WERI-Rb-1 (cell line): Measurements from ENCODE around the gene GRIA1.

Source experiments
- DNase-seq: peaks from one replicate; pipeline ENCODE4 v3.0.0-alpha.2; 2020
- H3K27ac ChIP-seq: fragments of 250-450 bp; sonication (Bioruptor Pico); 2 replicates; pipeline ENCODE4 v1.5.1; 2020; ENCODE audit warnings: mild to moderate bottlenecking, moderate library complexity
- H3K27me3 ChIP-seq: fragments of 250-450 bp; sonication (Bioruptor Pico); 2 replicates; pipeline ENCODE4 v1.5.1; 2021; ENCODE audit warnings: mild to moderate bottlenecking, low read depth, moderate library complexity; ENCODE audit not compliant: insufficient read depth, severe bottlenecking
- H3K36me3 ChIP-seq: fragments of 250-450 bp; sonication (Bioruptor Pico); 2 replicates; pipeline ENCODE4 v1.5.1; 2020; ENCODE audit warnings: mild to moderate bottlenecking, moderate library complexity
- H3K4me3 ChIP-seq: 2 replicates; pipeline ENCODE4 v1.5.1; 2011; ENCODE audit warnings: low read depth, mild to moderate bottlenecking, control low read depth, low read length
- H3K9me3 ChIP-seq: fragments of 250-450 bp; sonication (Bioruptor Pico); 2 replicates; pipeline ENCODE4 v1.5.1; 2021; ENCODE audit warnings: mild to moderate bottlenecking, moderate library complexity; ENCODE audit not compliant: severe bottlenecking
- TF ChIP-seq, protein P1 (sequence below): IDR thresholded peaks from 2 replicates; pipeline ENCODE4 v1.5.1; 2011; ENCODE audit warnings: low read depth, mild to moderate bottlenecking, control low read depth, inconsistent platforms, low read length

The GRIA1 gene

DNA sequence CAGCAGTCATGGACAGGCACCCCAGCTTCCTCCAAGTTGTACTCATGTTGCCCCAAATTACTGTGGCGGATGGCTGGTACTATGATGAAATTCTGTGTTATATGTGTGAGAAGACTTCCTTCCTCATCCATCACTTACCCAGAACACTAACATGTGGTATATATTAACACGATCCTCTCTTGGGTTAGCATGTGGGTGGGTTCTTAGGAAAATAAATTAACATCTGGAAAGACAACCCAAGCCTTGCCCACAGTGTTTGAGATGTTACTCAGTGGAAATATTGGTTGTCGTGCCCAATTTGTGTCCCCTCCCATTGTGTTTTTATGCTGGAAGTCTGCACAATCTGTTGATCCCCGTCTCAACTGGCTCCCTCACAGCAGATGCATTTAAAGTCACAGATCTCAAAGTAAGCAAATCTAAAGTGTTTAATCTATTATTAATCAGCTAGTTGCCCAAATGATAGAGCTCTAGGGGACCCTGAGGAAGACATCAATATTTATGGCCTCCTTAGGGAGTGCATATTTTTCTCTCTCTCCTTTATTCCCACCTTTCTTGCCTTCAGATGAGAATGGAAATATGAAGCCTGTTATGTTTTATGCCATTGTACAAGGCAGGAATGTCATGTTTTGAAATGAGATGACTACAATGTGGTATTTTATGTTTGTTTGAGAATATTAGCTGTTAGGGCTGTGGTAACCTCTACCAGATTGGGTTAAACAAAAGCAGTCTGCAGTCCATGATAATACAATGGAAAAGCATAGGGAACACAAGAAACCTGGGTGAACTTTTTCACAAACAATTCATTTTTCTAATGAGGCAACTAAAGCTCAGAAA lies 93.9 kb downstream of the GRIA1 start:
- H3K27me3 ChIP-seq = no peaks in the 10 kb centered on the region
- H3K4me3 ChIP-seq = no peak overlapping the region
- H3K36me3 ChIP-seq = no peaks in the 10 kb centered on the region
- DNase-seq = no peak
- H3K9me3 ChIP-seq = no peaks in the 10 kb centered on the region
- TF ChIP-seq, protein P1, sequence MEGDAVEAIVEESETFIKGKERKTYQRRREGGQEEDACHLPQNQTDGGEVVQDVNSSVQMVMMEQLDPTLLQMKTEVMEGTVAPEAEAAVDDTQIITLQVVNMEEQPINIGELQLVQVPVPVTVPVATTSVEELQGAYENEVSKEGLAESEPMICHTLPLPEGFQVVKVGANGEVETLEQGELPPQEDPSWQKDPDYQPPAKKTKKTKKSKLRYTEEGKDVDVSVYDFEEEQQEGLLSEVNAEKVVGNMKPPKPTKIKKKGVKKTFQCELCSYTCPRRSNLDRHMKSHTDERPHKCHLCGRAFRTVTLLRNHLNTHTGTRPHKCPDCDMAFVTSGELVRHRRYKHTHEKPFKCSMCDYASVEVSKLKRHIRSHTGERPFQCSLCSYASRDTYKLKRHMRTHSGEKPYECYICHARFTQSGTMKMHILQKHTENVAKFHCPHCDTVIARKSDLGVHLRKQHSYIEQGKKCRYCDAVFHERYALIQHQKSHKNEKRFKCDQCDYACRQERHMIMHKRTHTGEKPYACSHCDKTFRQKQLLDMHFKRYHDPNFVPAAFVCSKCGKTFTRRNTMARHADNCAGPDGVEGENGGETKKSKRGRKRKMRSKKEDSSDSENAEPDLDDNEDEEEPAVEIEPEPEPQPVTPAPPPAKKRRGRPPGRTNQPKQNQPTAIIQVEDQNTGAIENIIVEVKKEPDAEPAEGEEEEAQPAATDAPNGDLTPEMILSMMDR = no peak
- H3K27ac ChIP-seq = no peak overlapping the region

DNA sequence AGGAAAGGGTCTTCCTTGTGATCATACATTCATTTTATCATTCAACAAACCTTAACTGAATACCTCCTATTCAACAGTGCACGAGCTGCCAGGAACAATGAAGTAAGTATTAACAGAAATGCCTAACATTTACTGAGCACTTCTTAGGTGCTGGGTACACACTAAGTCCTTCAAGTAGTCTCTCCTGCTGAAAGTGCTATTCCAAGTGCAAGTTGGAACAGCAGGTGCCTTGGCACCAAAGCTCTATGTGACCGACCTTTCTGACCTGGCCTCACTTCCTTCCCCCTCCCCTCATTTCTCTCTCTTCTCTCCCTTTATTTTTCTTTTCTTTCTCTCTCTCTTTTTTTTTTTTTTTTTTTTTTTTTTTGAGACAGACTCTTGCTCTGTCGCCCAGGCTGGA lies 94.5 kb downstream of the GRIA1 start:
- no peak overlapping the region for H3K4me3 ChIP-seq
- no peak overlapping the region for H3K27ac ChIP-seq
- H3K36me3 ChIP-seq = no peaks in the 10 kb centered on the region
- no peaks in the 10 kb centered on the region for H3K27me3 ChIP-seq
- TF ChIP-seq, protein P1 = no peak
- DNase-seq = no peak
- no peaks in the 10 kb centered on the region for H3K9me3 ChIP-seq

DNA sequence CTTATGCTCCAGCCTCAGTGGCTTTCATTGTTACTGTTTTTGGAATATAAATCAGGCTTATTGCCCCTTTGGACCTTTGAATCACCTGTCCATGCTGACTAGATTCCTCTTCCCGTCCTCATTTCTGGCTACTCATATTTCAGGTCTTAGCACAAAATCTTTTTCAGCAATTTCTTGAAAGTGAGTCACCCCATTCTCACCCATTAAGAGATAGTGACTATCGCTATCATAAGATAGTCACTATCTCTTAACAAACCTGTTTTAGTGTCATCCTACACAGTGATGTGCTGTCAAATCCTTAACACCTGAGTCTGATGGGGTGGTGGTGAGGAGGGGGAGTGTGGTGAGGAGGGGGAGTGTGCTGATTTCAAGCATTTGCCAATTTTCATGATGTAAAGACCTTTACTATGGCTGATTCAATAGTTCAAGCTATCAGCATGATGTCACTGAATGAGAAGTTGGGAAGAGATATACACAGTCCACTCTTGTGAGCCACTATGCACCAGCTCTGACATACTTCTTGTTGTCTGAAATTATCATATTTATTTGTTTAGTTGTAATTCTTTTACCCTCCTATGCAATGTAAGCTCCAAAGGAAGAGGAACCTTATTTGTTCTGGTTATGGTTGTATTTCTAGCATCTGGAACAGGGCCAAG lies 95.3 kb downstream of the GRIA1 start:
- TF ChIP-seq, protein P1 = no peak
- DNase-seq = no peak
- H3K27me3 ChIP-seq = no peaks in the 10 kb centered on the region
- no peaks in the 10 kb centered on the region for H3K9me3 ChIP-seq
- no peak overlapping the region for H3K27ac ChIP-seq
- no peaks in the 10 kb centered on the region for H3K36me3 ChIP-seq
- no peak overlapping the region for H3K4me3 ChIP-seq

DNA sequence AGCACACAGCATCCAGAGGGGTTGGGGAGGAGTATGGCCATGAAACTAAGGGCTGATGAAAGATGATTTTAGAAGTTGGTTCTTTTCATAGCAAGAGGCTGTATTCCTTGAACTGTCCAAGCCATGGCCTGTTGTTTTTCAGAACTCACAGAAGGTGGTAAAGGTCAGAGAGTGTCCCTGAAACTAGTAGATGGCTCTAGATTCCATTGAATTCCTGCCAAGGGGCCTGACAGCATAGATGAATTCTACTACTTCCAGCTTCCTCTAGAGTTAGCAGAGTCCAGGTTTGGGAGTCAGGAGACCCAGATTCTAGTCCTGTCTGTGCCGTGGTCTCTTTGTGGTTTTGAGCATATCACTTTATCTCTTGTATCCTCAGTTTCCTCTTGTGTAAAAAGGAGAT lies 101.6 kb downstream of the GRIA1 start:
- no peak overlapping the region for H3K27ac ChIP-seq
- H3K4me3 ChIP-seq = no peak overlapping the region
- TF ChIP-seq, protein P1 = no peak
- no peak for DNase-seq
- no peaks in the 10 kb centered on the region for H3K36me3 ChIP-seq
- no peaks in the 10 kb centered on the region for H3K27me3 ChIP-seq
- no peaks in the 10 kb centered on the region for H3K9me3 ChIP-seq

DNA sequence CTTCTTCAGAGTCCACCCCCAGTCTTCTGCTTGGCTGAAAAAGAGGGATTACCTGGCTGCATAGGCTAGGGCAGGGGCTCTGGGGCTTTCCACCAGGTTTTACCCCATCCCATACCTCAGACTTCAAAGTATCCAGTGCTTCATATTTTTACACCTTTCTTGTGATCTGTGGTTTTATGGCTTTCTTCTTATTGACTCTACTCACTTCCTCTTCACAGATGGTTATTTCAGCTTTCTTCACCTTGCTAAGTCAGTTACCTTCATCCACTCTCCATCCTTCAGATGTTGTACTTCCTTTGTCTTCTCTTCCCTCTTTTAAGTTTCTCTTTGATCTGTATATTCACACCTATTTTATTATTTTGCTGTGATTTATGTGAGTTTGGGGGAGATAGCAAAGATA lies 104.3 kb downstream of the GRIA1 start:
- DNase-seq = no peak
- Histone ChIP-seq H3K27ac (no peak overlapping the region), H3K4me3 (no peak overlapping the region), H3K36me3 (no peaks in the 10 kb centered on the region), H3K9me3 (no peaks in the 10 kb centered on the region), H3K27me3 (no peaks in the 10 kb centered on the region)
- TF ChIP-seq, protein P1 = no peak

DNA sequence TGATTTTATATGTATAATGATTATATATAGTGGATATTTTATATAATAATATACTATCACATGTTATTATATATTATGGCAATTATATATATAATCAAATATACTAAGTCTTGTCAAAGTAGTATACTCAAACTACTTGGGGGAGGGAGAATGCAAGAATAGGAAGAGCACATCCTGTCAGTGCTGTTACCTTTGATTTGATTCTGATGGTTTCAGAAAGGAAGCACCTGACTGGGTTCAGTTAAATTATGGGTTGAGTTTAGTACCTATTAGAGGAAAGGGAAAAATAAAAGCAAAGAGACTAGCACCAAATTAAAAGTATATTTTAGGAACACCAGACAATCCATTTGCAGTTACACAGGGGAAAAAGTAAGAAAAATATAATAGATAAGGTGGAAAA lies 107.6 kb downstream of the GRIA1 start:
- TF ChIP-seq, protein P1 = no peak
- no peak overlapping the region for H3K4me3 ChIP-seq
- no peaks in the 10 kb centered on the region for H3K9me3 ChIP-seq
- no peaks in the 10 kb centered on the region for H3K36me3 ChIP-seq
- no peak for DNase-seq
- no peak overlapping the region for H3K27ac ChIP-seq
- H3K27me3 ChIP-seq = no peaks in the 10 kb centered on the region
